HepG2 (cell line): ENCODE results near the gene ZDHHC3. TPM values are rescaled to one million over a fixed set of nuclear protein-coding genes. Genes with fewer than 3 reads are reported as not detected.
A peak's percentile ranks its signal among the peaks of the same experiment; 100 is the strongest.

Experiments used
- ATAC-seq: fragments of 200-7000 bp; cut with Tn5 transposase; 3 replicates; pipeline ENCODE4 v1.9.1; 2020; ENCODE audit warnings: mild to moderate bottlenecking, moderate library complexity
- BruUV-seq: library from RNA; stranded (reverse); fragments of 400-500 nt; replicated peaks from 2 replicates; lab custom pipeline; 2021; lab: Mats Ljungman, UMichigan
- CTCF ChIA-PET: fragments of 300-600 bp; formaldehyde crosslinking; extraction: SDS; loops from one replicate; lab custom pipeline; 2021; ENCODE audit warnings: low total read pairs, inconsistent platforms, low intra/inter-chr PET ratio; lab: Yijun Ruan, JAX
- POLR2A ChIA-PET: fragments of 350-600 bp; sonication (Branson Sonifier 250); formaldehyde crosslinking; loops from one replicate; lab custom pipeline; 2020; ENCODE audit warnings: antibody characterized with exemption, inconsistent platforms; lab: Yijun Ruan, JAX
- DNase-seq: peaks from one replicate; pipeline ENCODE4 v3.0.0-alpha.2; 2015; ENCODE audit warnings: low spot score
- FAIRE-seq: peaks from 3 replicates; lab custom pipeline; 2011; peaks lifted over from hg19 to GRCh38; lab: Jason Lieb, UNC
- H2AFZ ChIP-seq: one replicate; pipeline ENCODE4 v1.6.1; 2011; ENCODE audit warnings: low read length, inconsistent platforms
- H3K27ac ChIP-seq: fragments of 300-600 bp; 3 replicates; pipeline ENCODE4 v1.8.0; 2011; ENCODE audit warnings: mixed run types, mild to moderate bottlenecking, mixed read lengths, low read length, inconsistent platforms; ENCODE audit not compliant: insufficient read depth; ENCODE audit errors: extremely low read length
- H3K27me3 ChIP-seq, 2 experiments: fragments of 200-600 bp in 1 of 2; 2 replicates in 1 of 2; 3 replicates in 1 of 2; pipeline versions ENCODE4 v1.6.0 to v1.8.0; 2011; ENCODE audit warnings: low read length in 2 of 2, mild to moderate bottlenecking in 2 of 2, moderate library complexity in 2 of 2, inconsistent platforms in 1 of 2; ENCODE audit not compliant: insufficient read depth in 2 of 2, control insufficient read depth in 1 of 2
- H3K36me3 ChIP-seq, 2 experiments: fragments of 200-600 bp in 1 of 2; replicated peaks in 1 of 2; 2 replicates in 1 of 2; 3 replicates in 1 of 2; pipeline versions ENCODE4 v1.5.1 to v1.8.0; 2011; ENCODE audit warnings: low read length in 2 of 2, inconsistent platforms in 1 of 2; ENCODE audit not compliant: insufficient read depth in 2 of 2, control insufficient read depth in 1 of 2
- H3K4me1 ChIP-seq: 2 replicates; pipeline ENCODE4 v1.5.1; 2012; ENCODE audit warnings: low read length, inconsistent platforms; ENCODE audit not compliant: insufficient read depth
- H3K4me2 ChIP-seq: 2 replicates; pipeline ENCODE4 v1.6.0; 2011; ENCODE audit warnings: low read depth, low read length, inconsistent platforms
- H3K4me3 ChIP-seq, 3 experiments: fragments of 200-600 bp in 1 of 3; sonication (generic), shearing (Covaris generic) in 1 of 3; replicated peaks in 1 of 3; 2 replicates each; pipeline ENCODE4 v1.5.1; 2011 to 2016; ENCODE audit warnings: low read length in 3 of 3, inconsistent platforms in 2 of 3, low read depth in 2 of 3, mild to moderate bottlenecking in 2 of 3, control low read depth in 1 of 3, mixed read lengths in 1 of 3; ENCODE audit not compliant: insufficient read depth in 1 of 3
- H3K79me2 ChIP-seq: one replicate; pipeline ENCODE4 v1.6.1; 2011; ENCODE audit warnings: low read length, inconsistent platforms; ENCODE audit not compliant: insufficient read depth
- H3K9ac ChIP-seq: 2 replicates; pipeline ENCODE4 v1.6.0; 2011; ENCODE audit warnings: mild to moderate bottlenecking, low read depth, low read length, inconsistent platforms; ENCODE audit not compliant: insufficient read depth
- H3K9me3 ChIP-seq: 2 replicates; pipeline ENCODE4 v1.5.1; 2012; ENCODE audit warnings: mild to moderate bottlenecking, low read length
- H4K20me1 ChIP-seq: 2 replicates; pipeline ENCODE4 v1.6.0; 2011; ENCODE audit warnings: inconsistent platforms, mild to moderate bottlenecking, low read length, moderate library complexity; ENCODE audit not compliant: insufficient read depth
- FOXO1 ChIP-seq: sonication (generic); formaldehyde crosslinking; IDR thresholded peaks from 2 replicates; pipeline ENCODE4 v1.4.0; 2020; ENCODE audit warnings: missing genetic modification reagents
- HES4 ChIP-seq: sonication (generic); formaldehyde crosslinking; IDR thresholded peaks from 2 replicates; pipeline ENCODE4 v1.9.0; 2021; ENCODE audit warnings: mild to moderate bottlenecking, missing genetic modification reagents, borderline replicate concordance
- KAT2B ChIP-seq: fragments of 150-350 bp; IDR thresholded peaks from 2 replicates; pipeline ENCODE4 v1.6.1; 2014; ENCODE audit warnings: low read depth, low read length, borderline replicate concordance
- KDM4B ChIP-seq: sonication (generic); formaldehyde crosslinking; IDR thresholded peaks from 2 replicates; pipeline ENCODE4 v1.4.0; 2020; ENCODE audit warnings: missing genetic modification reagents
- KLF13 ChIP-seq: sonication (generic); formaldehyde crosslinking; IDR thresholded peaks from 2 replicates; pipeline ENCODE4 v1.4.0; 2020; ENCODE audit warnings: mild to moderate bottlenecking, missing genetic modification reagents
- MAFF ChIP-seq: IDR thresholded peaks from 2 replicates; pipeline ENCODE4 v1.6.1; 2011; ENCODE audit warnings: low read depth, low read length, improper control_type of control experiment
- MAFK ChIP-seq, 2 experiments: IDR thresholded peaks in 1 of 2; conservative IDR thresholded peaks in 1 of 2; 2 replicates each; pipeline ENCODE4 v1.6.1; 2011; ENCODE audit warnings: improper control_type of control experiment in 2 of 2, low read length in 2 of 2
- RBFOX2 ChIP-seq: fragments of 200-400 bp; formaldehyde crosslinking; IDR thresholded peaks from 2 replicates; pipeline ENCODE4 v1.6.1; 2017; ENCODE audit warnings: low read depth, mild to moderate bottlenecking, low read length
- SMAD1 ChIP-seq: sonication (generic); formaldehyde crosslinking; IDR thresholded peaks from 2 replicates; pipeline ENCODE4 v1.4.0; 2020; ENCODE audit warnings: missing genetic modification reagents, low read depth, mild to moderate bottlenecking, borderline replicate concordance
- ZNF232 ChIP-seq: sonication (generic); formaldehyde crosslinking; IDR thresholded peaks from 2 replicates; pipeline ENCODE4 v1.4.0; 2020; ENCODE audit warnings: missing genetic modification reagents, borderline replicate concordance
- ZNF3 ChIP-seq: IDR thresholded peaks from 2 replicates; pipeline ENCODE4 v1.7.0; 2017; ENCODE audit warnings: inconsistent platforms
- ZNF562 ChIP-seq: sonication (generic); formaldehyde crosslinking; IDR thresholded peaks from 2 replicates; pipeline ENCODE4 v1.8.0; 2022; ENCODE audit warnings: missing genetic modification reagents, borderline replicate concordance
- WGBS: methylation state at CpG from one replicate; pipeline ENCODE4 v1.1.6; 2017; ENCODE audit warnings: low lambda C conversion rate; 5-methylcytosine and 5-hydroxymethylcytosine counted together
- in situ Hi-C: cut with HindIII; loops from 2 replicates; pipeline ENCODE4 v1.10.0; 2017; ENCODE audit warnings: low pct_unique_long_range_greater_than_20kb; ENCODE audit not compliant: extremely low pct_ligation_motif_present
- intact Hi-C: fragments of 100-400 bp; cut with micrococcal nuclease; formaldehyde crosslinking; loops from one replicate; pipeline ENCODE4 v1.10.0; 2022; ENCODE audit not compliant: unreplicated experiment
- polyA plus RNA-seq, 8 experiments: library from polyadenylated mRNA; depleted of rRNA in 3 of 8; stranded (reverse) in 7 of 8; unstranded in 1 of 8; fragments of >200 nt; fragmentation: Illumina TruSeq in 4 of 8; extraction: Trizol in 4 of 8; gene quantifications; 2 replicates each; pipeline versions ENCODE4 v1.2.1 to v1.2.3, GENCODE V29; 2011 to 2016; ENCODE audit warnings: low read depth in 4 of 8, missing spikeins in 1 of 8, mixed read lengths in 1 of 8; ENCODE audit not compliant: insufficient read depth in 1 of 8
- total RNA-seq, 5 experiments: library from RNA; depleted of rRNA; stranded (reverse); fragments of >200 nt; fragmentation: Illumina TruSeq; extraction: Trizol; gene quantifications; 2 replicates each; pipeline ENCODE4 v1.2.3, GENCODE V29; 2016; ENCODE audit warnings: low read depth in 1 of 5

Gene ZDHHC3
- total and polyA plus RNA-seq, 2 of the 13 experiments (the other 11 are each of a cell fraction or from before 2014, with no cell fraction given) = 44.1 to 65.7 TPM

GRCh38 chr3:45011756-45012508 lies 36.0 kb upstream of the ZDHHC3 start:
- CTCF ChIA-PET = no interaction called here
- intact Hi-C loops = no loop called here
- in situ Hi-C loops = no loop called here
- peaks cover 16 to 61% of the 10 kb centered on the region in 2 experiments; a peak in 4 of 5 replicates for H3K36me3 ChIP-seq
- TF ChIP-seq MAFK (conservative IDR thresholded peaks at IDR 0.05 in 1 of 2, IDR thresholded peaks at IDR 0.05 in 1 of 2; ENCODE audit: low read length in 2 of 2) (peak; percentile 69 to 72), MAFF (peak; percentile 58), FOXO1 (CRISPR knock-in tag) (no peak)
- TF ChIP-seq, all 625 proteins: peak for 2
- no peaks in the 10 kb centered on the region for H3K27me3 ChIP-seq
- H3K4me3 ChIP-seq = no peak overlapping the region
- no peak overlapping the region for H2AFZ ChIP-seq
- H3K9me3 ChIP-seq = no peaks in the 10 kb centered on the region
- ATAC-seq (no peak), DNase-seq (no peak), FAIRE-seq (no peak)
- no peak overlapping the region for H3K27ac ChIP-seq
- no TSS peak for BruUV-seq
- H3K79me2 ChIP-seq = no peaks in the 10 kb centered on the region
- 92% methylated on average over 7 of the region's 7 CpGs for WGBS
- 0 out of 2 replicates have a peak, but pooled peaks cover 4% of the 10 kb centered on the region for H3K4me1 ChIP-seq
- POLR2A ChIA-PET = no interaction called here
- H3K4me2 ChIP-seq = no peak overlapping the region
- H4K20me1 ChIP-seq = no peaks in the 10 kb centered on the region
- no peak overlapping the region for H3K9ac ChIP-seq

GRCh38 chr3:45010811-45011333 lies 34.9 kb upstream of the ZDHHC3 start:
- ChIA-PET POLR2A (no interaction called here), CTCF (no interaction called here)
- no peak overlapping the region for H2AFZ ChIP-seq
- no peaks in the 10 kb centered on the region for H3K79me2 ChIP-seq
- H3K27ac ChIP-seq = no peak overlapping the region
- intact Hi-C loops = no loop called here
- WGBS = 90% methylated on average over 3 of the region's 3 CpGs
- H4K20me1 ChIP-seq = no peaks in the 10 kb centered on the region
- no peak overlapping the region for H3K4me3 ChIP-seq
- H3K4me2 ChIP-seq = no peak overlapping the region
- TF ChIP-seq MAFK (conservative IDR thresholded peaks at IDR 0.05 in 1 of 2, IDR thresholded peaks at IDR 0.05 in 1 of 2; ENCODE audit: low read length in 2 of 2) (no peak), RBFOX2 (no peak), KDM4B (CRISPR knock-in tag) (no peak), KAT2B (no peak), KLF13 (no peak), ZNF562 (CRISPR knock-in tag) (no peak), ZNF3 (no peak), HES4 (no peak), ZNF232 (CRISPR knock-in tag) (no peak), SMAD1 (CRISPR knock-in tag) (no peak)
- DNase-seq = no peak
- ATAC-seq = no peak
- no peak for FAIRE-seq
- peaks cover 18 to 63% of the 10 kb centered on the region in 2 experiments; a peak in 4 of 5 replicates for H3K36me3 ChIP-seq
- no peaks in the 10 kb centered on the region for H3K9me3 ChIP-seq
- no TSS peak for BruUV-seq
- in situ Hi-C loops = no loop called here
- 0 out of 2 replicates have a peak, but pooled peaks cover 4% of the 10 kb centered on the region for H3K4me1 ChIP-seq
- no peaks in the 10 kb centered on the region for H3K27me3 ChIP-seq
- no peak overlapping the region for H3K9ac ChIP-seq
